GM12874 (cell line): Measurements from ENCODE around the gene MYRFL.

Source experiments
- TF ChIP-seq, protein P1 (sequence below): IDR thresholded peaks from 2 replicates; pipeline ENCODE4 v1.5.1; 2011; ENCODE audit warnings: low read depth, mild to moderate bottlenecking, control low read depth, low read length, moderate library complexity; ENCODE audit not compliant: insufficient read depth

Gene MYRFL

DNA sequence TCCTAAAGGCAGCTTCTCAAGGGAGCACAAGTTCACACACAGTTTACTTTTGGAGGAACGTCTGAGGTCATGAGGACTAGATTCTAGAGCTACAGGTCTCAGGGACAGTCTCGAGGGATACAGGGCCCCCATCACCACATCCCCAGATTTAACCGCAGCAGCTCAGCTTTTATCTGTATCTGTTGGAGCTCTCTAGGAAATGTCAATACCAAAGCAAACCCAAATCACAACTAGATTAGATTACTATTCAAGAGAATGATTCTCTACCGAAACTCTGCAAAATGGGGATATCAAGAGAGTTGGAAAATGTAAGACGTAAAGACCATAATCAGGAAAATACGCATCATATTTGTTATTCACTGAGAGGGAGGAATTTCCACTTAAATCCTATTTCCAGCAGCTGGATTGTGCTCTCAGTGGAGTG lies 4.0 kb upstream of the MYRFL start:
- TF ChIP-seq, protein P1, sequence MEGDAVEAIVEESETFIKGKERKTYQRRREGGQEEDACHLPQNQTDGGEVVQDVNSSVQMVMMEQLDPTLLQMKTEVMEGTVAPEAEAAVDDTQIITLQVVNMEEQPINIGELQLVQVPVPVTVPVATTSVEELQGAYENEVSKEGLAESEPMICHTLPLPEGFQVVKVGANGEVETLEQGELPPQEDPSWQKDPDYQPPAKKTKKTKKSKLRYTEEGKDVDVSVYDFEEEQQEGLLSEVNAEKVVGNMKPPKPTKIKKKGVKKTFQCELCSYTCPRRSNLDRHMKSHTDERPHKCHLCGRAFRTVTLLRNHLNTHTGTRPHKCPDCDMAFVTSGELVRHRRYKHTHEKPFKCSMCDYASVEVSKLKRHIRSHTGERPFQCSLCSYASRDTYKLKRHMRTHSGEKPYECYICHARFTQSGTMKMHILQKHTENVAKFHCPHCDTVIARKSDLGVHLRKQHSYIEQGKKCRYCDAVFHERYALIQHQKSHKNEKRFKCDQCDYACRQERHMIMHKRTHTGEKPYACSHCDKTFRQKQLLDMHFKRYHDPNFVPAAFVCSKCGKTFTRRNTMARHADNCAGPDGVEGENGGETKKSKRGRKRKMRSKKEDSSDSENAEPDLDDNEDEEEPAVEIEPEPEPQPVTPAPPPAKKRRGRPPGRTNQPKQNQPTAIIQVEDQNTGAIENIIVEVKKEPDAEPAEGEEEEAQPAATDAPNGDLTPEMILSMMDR: no peak

DNA sequence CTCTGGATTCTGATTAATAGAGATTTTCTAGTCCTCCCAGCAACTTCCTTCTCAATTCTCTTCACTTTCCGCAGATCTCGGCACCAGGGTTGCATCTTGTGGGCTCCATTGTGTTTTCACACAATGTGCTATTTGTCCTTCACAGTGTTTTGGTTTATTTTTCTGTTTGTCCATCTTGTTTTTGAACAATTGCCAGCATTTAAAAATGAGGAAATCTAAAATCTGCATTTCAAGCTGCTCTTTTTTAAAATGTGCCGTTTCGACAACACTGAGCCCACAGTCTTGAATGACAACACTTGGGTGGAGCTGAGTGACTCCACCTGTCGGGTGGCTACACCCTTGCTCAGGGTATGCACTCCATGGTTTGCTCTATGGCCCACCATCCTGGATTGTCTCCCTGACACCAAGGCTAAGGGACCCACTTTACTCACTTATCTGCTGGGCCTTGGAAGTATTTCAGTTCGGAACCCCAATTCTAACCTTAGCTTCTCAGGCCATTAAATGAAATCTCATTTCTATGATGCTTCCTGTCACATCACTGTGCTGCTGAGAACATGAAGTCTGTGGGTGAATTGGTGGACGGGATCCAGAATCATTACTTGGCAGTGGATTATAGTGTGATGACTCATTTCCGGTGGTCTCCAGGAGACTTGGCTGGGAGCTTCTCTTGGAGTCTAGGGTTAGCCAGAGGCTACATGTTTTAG lies 3.4 kb upstream of the MYRFL start:
- TF ChIP-seq, protein P1: no peak

DNA sequence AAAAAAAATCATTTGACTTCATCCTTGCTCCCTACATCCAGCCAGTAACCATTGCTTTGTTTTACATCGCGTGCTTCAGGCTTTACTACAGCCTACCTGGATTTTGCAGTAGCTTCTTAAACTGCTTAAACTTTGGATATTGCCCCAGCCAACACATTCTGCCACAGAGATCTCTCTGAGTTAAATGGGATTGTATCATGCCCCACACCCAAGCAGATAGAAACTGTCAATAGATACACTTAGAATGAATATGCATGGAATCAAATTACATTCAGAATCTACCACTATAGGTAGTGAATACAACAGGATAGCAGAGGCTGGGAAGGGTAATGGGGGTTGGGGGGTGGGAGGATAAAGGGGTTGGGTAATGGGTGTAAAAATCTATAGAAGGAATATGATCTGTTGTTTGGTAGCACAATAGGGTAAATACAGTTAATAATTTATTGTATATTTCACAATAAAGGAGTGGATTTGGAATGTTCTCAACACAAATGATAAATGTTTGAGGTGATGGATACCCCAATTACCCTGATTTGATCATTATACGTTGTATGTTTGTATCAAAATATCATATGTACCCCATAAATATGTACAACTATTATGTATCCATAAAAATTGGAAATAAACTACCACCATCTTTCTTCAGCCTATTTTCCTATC lies 2.7 kb upstream of the MYRFL start:
- TF ChIP-seq, protein P1: no peak

DNA sequence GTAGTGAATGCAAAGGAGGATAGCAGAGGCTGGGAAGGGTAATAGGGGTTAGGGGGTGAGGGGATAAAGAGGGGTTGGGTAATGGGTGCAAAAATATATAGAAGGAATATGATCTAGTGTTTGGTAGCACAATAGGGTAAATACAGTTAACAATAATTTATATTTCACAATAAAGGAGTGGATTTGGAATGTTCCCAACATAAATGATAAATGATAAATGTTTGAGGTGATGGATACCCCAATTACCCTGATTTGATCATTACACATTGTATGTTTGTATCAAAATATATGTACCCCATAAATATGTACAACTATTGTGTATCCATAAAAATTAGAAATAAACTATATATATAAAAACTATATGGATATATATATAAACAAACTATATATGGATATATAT lies 999 bp upstream of the MYRFL start:
- TF ChIP-seq, protein P1: no peak

GRCh38 chr12:69828897-69829296 lies 3.9 kb downstream of the MYRFL start:
- TF ChIP-seq, protein P1: no peak

DNA sequence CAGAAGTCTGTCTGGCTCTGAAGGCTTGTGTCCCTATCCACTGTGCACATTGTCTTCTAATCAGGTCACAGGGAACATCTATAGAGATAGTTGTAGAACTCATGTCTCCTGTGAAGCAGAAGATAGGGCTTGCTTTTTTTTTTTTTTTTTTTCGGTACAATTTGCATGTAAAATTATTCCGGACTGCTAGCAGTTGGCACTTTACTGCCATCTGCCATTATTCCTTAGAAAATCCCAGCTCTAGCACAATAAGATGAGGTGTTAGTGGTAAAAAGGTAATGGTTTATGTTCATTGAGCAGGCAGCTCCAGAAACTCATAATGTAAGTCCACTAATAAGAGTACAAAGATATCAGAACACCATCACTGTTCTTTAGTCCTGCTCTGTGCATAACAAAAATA lies 8.7 kb downstream of the MYRFL start:
- TF ChIP-seq, protein P1: no peak

GRCh38 chr12:69834147-69834546 lies 9.1 kb downstream of the MYRFL start:
- TF ChIP-seq, protein P1: no peak
